Anterior cingulate cortex (tissue), 58 donors: ENCODE measurements around the gene UQCC2.

Source experiments
- DNase-seq, 58 donors: peaks; one replicate each; lab custom pipeline; 2025; lab: John Stamatoyannopoulos, UW

UQCC2 gene

GRCh38 chr6:33679761-33680160 is 31.7 kb downstream of the UQCC2 start:
- DNase-seq, result no peak

- DNase-seq, result no peak
Observed at GRCh38 chr6:33678932-33679490, 32.5 kb downstream of the UQCC2 start.

DNA sequence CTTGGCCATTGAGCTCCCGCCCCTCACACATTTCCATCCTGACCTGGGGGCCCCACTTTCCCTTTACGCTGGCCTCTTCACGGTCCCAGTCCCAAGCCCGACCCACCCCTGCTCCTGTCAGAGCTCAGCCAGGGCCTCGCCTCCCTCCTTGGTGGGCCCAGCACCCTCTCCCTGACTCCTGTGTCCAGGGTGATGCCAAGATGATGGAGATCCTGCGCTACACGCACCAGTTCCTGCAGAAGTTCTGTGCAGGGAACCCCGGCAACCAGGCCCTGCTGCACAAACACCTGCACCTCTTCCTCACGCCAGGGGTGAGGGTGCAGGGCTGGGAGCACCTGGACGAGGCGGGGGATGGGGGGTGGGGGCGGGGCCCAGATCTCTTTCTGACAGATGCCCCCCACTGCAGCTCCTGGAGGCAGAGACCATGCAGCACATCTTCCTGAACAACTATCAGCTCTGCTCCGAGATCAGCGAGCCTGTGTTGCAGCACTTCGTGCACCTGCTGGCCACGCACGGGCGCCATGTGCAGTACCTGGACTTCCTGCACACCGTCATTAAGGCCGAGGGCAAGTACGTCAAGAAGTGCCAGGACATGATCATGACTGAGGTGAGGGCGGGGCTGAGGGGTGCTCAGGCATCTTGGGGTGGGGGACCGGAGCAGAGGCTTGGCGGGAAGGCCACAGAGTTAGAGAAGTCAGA is 33.1 kb downstream of the UQCC2 start:
- DNase-seq, result no peak

DNA sequence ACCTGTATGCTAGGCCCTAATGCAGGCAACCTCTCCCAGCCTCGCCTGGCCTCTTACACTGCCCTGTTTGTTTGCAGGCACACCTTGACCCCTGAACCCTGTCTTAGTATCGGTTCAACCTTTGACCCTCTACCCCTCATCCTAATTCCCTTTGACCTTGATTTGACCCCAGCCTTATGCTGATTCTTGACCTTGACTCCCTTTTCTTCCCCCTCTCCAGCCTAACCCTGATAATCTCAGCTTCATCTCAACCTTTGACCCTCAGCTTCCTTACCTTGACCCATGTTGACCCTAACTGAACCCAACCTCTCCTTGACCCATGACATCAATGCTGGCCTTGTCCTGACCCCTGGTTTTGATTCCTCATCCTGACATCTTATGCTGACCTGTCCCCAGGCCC is 33.8 kb downstream of the UQCC2 start:
- no peak for DNase-seq

- no peak for DNase-seq
Observed at GRCh38 chr6:33677143-33677660, 34.3 kb downstream of the UQCC2 start.

GRCh38 chr6:33676416-33677142 is 34.9 kb downstream of the UQCC2 start:
- no peak for DNase-seq

GRCh38 chr6:33675968-33676367 is 35.5 kb downstream of the UQCC2 start:
- DNase-seq, result no peak

DNA sequence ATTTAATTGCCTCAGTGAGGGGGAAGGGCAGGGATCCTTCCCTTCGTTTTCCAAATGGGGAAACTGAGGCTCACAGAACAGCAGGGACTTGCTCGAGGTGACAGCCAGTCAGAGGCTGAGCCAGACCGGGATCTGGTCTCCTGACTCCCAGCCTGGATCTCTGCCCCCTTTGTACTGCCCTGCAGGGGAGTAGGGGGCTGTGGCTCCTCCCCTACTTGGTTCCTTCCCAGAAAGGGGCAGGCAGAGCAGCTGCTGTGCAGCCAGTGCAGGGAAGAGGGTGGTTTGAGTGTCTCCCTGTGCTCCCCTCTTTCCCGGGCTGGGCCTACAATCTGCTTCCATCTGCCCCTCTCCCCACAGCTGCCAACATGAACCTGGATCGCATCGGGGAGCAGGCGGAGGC is 37.6 kb downstream of the UQCC2 start:
- no peak for DNase-seq

GRCh38 chr6:33672808-33673207 is 38.7 kb downstream of the UQCC2 start:
- peak in 4 of 58 donors; percentile 13 to 39 (median 24) for DNase-seq

- no peak for DNase-seq
Observed at GRCh38 chr6:33671744-33672072, 39.8 kb downstream of the UQCC2 start.

GRCh38 chr6:33670971-33671743 is 40.3 kb downstream of the UQCC2 start:
- no peak for DNase-seq

- DNase-seq, result no peak
Observed at GRCh38 chr6:33670086-33670660, 41.3 kb downstream of the UQCC2 start.

- no peak for DNase-seq
Observed at GRCh38 chr6:33668914-33669313, 42.6 kb downstream of the UQCC2 start.

DNA sequence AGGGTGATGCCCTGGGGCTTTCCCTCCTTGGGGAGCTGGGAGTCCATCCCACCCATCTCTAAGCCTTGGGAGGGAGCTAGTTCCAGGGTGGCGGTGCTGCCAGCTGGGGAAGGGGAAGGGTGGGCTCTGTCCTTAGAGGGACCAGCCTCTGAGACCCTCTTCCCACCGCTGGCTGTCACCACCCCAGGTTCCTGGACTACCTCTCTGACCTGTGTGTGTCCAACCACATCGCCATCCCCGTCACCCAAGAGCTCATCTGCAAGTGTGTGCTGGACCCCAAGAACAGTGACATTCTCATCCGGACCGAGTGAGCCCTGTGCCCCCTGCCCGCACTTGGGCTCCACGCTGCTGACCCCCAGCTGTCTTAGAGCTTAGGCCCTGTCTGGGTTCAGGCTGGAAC is 43.2 kb downstream of the UQCC2 start:
- DNase-seq, result no peak

GRCh38 chr6:33667776-33668175 is 43.7 kb downstream of the UQCC2 start:
- DNase-seq, result no peak

DNA sequence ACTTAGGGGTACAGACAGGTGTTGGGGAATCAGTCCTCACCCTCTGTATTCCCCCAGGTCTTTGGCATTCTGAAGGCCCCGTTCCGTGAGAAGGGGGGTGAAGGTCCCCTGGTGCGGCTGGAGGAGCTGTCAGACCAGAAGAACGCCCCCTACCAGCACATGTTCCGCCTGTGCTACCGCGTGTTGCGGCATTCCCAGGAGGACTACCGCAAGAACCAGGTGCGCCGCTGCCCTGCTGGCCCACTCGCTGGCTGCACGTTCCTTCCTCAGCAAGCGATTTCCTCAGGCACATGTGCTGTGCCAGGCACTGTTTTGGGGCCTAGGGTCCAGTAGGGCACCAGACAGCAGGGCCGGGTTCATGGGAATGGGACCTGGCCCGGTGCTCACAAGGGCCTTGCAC is 44.4 kb downstream of the UQCC2 start:
- no peak for DNase-seq

GRCh38 chr6:33665957-33666356 is 45.5 kb downstream of the UQCC2 start:
- DNase-seq, result no peak

GRCh38 chr6:33664506-33665057 is 46.9 kb downstream of the UQCC2 start:
- DNase-seq, result no peak

GRCh38 chr6:33663727-33664449 is 47.6 kb downstream of the UQCC2 start:
- no peak for DNase-seq

DNA sequence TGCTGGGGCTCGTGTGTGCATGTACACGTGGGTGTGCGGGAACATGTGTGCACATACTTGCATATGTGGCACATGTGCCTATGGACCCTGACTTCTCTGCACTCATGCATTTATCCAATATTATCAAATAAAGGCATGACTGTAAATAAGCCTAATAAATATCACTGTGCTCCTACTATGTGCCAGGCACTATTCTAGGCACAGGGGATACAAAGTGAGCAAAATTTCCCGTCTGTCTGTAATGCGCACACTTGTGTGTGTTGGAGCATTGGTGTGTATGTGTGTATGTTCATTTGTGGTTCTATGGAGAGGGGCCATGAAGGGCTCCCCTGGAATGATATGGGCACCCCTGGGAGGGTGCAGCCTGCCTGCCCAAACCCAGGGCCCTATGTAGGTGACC is 48.5 kb downstream of the UQCC2 start:
- DNase-seq, result no peak
